K562 (cell line): ENCODE measurements around the gene FRMD4A. TPM values are rescaled to one million over a fixed set of nuclear protein-coding genes. Genes with fewer than 3 reads are reported as not detected.

ENCODE experiments used
- ATAC-seq: fragments of 200-7000 bp; cut with Tn5 transposase; 3 replicates; pipeline ENCODE4 v1.9.1; 2020; ENCODE audit warnings: moderate library complexity
- BruUV-seq: library from RNA; stranded (reverse); fragments of 400-500 nt; replicated peaks from 2 replicates; lab custom pipeline; 2021; lab: Mats Ljungman, UMichigan
- CTCF ChIA-PET: fragments of 300-600 bp; formaldehyde crosslinking; extraction: SDS; loops from one replicate; lab custom pipeline; 2021; ENCODE audit warnings: low intra/inter-chr PET ratio; lab: Yijun Ruan, JAX
- POLR2A ChIA-PET: fragments of 300-600, 350-650 bp; sonication (Branson Sonifier 250); formaldehyde crosslinking; extraction: SDS; loops from one replicate; lab custom pipeline; 2021; ENCODE audit warnings: antibody characterized with exemption, inconsistent platforms; lab: Yijun Ruan, JAX
- DNase-seq, 4 experiments: peaks; one replicate each; pipeline versions ENCODE4 v3.0.0 to v3.0.0-alpha.2; 2011 to 2018; ENCODE audit warnings: low spot score in 3 of 4, mixed read lengths in 3 of 4; ENCODE audit errors: extremely low read depth in 1 of 4
- FAIRE-seq: peaks from 2 replicates; lab custom pipeline; 2011; peaks lifted over from hg19 to GRCh38; lab: Jason Lieb, UNC
- H2AFZ ChIP-seq: 2 replicates; pipeline ENCODE4 v1.6.0; 2011; ENCODE audit warnings: low read depth, low read length, control low read depth, inconsistent platforms
- H3K27ac ChIP-seq: fragments of 200-600 bp; 3 replicates; pipeline ENCODE4 v1.8.0; 2011; ENCODE audit warnings: low read depth, mild to moderate bottlenecking, control low read depth, inconsistent platforms, low read length, moderate library complexity, mixed read lengths; ENCODE audit errors: extremely low read depth
- H3K27me3 ChIP-seq, 2 experiments: fragments of 300-600 bp in 1 of 2; 2 replicates in 1 of 2; 3 replicates in 1 of 2; pipeline versions ENCODE4 v1.6.0 to v1.8.0; 2011; ENCODE audit warnings: inconsistent platforms in 2 of 2, low read length in 2 of 2, mild to moderate bottlenecking in 1 of 2, mixed read lengths in 1 of 2, moderate library complexity in 1 of 2; ENCODE audit not compliant: control insufficient read depth in 2 of 2, insufficient read depth in 2 of 2
- H3K36me3 ChIP-seq: fragments of 300-600 bp; 3 replicates; pipeline ENCODE4 v1.8.0; 2011; ENCODE audit warnings: mild to moderate bottlenecking, low read length, inconsistent platforms; ENCODE audit not compliant: control insufficient read depth, insufficient read depth
- H3K4me1 ChIP-seq, 2 experiments: fragments of 200-600 bp in 1 of 2; replicated peaks in 1 of 2; 2 replicates in 1 of 2; 3 replicates in 1 of 2; pipeline versions ENCODE4 v1.5.1 to v1.8.0; 2011; ENCODE audit warnings: inconsistent platforms in 2 of 2, low read length in 2 of 2, mild to moderate bottlenecking in 1 of 2, mixed read lengths in 1 of 2, moderate library complexity in 1 of 2; ENCODE audit not compliant: control insufficient read depth in 2 of 2, insufficient read depth in 2 of 2
- H3K4me2 ChIP-seq: 2 replicates; pipeline ENCODE4 v1.6.1; 2011; ENCODE audit warnings: low read length, control low read depth, inconsistent platforms, mixed read lengths; ENCODE audit not compliant: insufficient read depth
- H3K4me3 ChIP-seq: fragments of 200-600 bp; sonication (generic), shearing (Covaris generic); 2 replicates; pipeline ENCODE4 v1.5.1; 2016; ENCODE audit warnings: control low read depth, inconsistent platforms
- H3K79me2 ChIP-seq: fragments of 200-600 bp; 3 replicates; pipeline ENCODE4 v1.8.0; 2011; ENCODE audit warnings: low read length, inconsistent platforms; ENCODE audit not compliant: control insufficient read depth, insufficient read depth
- H3K9ac ChIP-seq, 2 experiments: 2 replicates each; pipeline versions ENCODE4 v1.6.0 to v1.6.1; 2011; ENCODE audit warnings: low read depth in 2 of 2, low read length in 2 of 2, control low read depth in 1 of 2, inconsistent platforms in 1 of 2, mild to moderate bottlenecking in 1 of 2, mixed read lengths in 1 of 2; ENCODE audit not compliant: insufficient read depth in 1 of 2
- H3K9me1 ChIP-seq: one replicate; pipeline ENCODE4 v1.6.0; 2011; ENCODE audit warnings: inconsistent platforms, mild to moderate bottlenecking, low read length, moderate library complexity; ENCODE audit not compliant: control insufficient read depth, insufficient read depth
- H3K9me3 ChIP-seq: replicated peaks from 2 replicates; pipeline ENCODE4 v1.5.1; 2011; ENCODE audit warnings: low read depth, low read length, inconsistent platforms; ENCODE audit not compliant: control insufficient read depth, insufficient read depth
- H4K20me1 ChIP-seq: replicated peaks from 2 replicates; pipeline ENCODE4 v1.6.1; 2011; ENCODE audit warnings: low read length, inconsistent platforms, mixed read lengths; ENCODE audit not compliant: control insufficient read depth, insufficient read depth
- KLF16 ChIP-seq: IDR thresholded peaks from 2 replicates; pipeline ENCODE4 v1.6.1; 2016; ENCODE audit warnings: antibody characterized with exemption
- NFE2 ChIP-seq: IDR thresholded peaks from 2 replicates; pipeline ENCODE4 v1.6.1; 2014; ENCODE audit warnings: antibody characterized with exemption, low read depth
- WGBS: fragments of 100-300 bp; shearing (Covaris generic); methylation state at CpG from one replicate; pipeline ENCODE4 v1.1.6; 2016; ENCODE audit warnings: low coverage, mixed read lengths; ENCODE audit not compliant: insufficient coverage; ENCODE audit errors: missing lambda C conversion rate; 5-methylcytosine and 5-hydroxymethylcytosine counted together
- in situ Hi-C: fragments of 300-500 bp; cut with MboI; formaldehyde crosslinking; loops from 4 replicates; pipeline ENCODE4 v1.15.0; 2018; ENCODE audit warnings: inconsistent platforms, mixed read lengths
- intact Hi-C: fragments of 100-400 bp; cut with micrococcal nuclease; formaldehyde crosslinking; loops from 2 replicates; pipeline ENCODE4 v1.14.2; 2022
- polyA plus RNA-seq, 8 experiments: library from polyadenylated mRNA; depleted of rRNA in 4 of 8; stranded (reverse) in 5 of 8; unstranded in 3 of 8; fragments of >200 nt; fragmentation: Nextera tagmentation in 2 of 8; fragmentation: Illumina TruSeq in 1 of 8; extraction: Ambion mirVana in 2 of 8; extraction: Trizol in 1 of 8; gene quantifications; 2 replicates each; pipeline versions ENCODE4 v1.2.1 to v1.2.3, GENCODE V29; 2011 to 2014; ENCODE audit warnings: inconsistent platforms in 1 of 8, missing spikeins in 1 of 8
- total RNA-seq, 7 experiments: library from RNA; depleted of rRNA in 6 of 7; stranded (reverse); fragments of >200 nt in 6 of 7; fragmentation: Illumina TruSeq in 2 of 7; extraction: Trizol in 2 of 7; gene quantifications; 2 replicates each; pipeline versions ENCODE4 v1.2.1 to v1.2.3, GENCODE V29; 2011 to 2021; ENCODE audit warnings: low replicate concordance in 1 of 7
- TF ChIP-seq, protein P1 (sequence below): fragments of 250-450 bp; sonication (Bioruptor Pico); IDR thresholded peaks from 2 replicates; pipeline ENCODE4 v1.4.0; 2020; ENCODE audit warnings: mild to moderate bottlenecking, moderate library complexity, borderline replicate concordance
- TF ChIP-seq, protein P2 (sequence below): fragments of 250-450 bp; sonication (Bioruptor Pico); IDR thresholded peaks from 2 replicates; pipeline ENCODE4 v1.4.0; 2020; ENCODE audit warnings: mild to moderate bottlenecking, moderate library complexity
- TF ChIP-seq, protein P3 (sequence below): fragments of 450-650 bp; conservative IDR thresholded peaks from 2 replicates; pipeline ENCODE4 v1.6.1; 2016; ENCODE audit warnings: missing genetic modification characterization, low read depth, mild to moderate bottlenecking, missing compliant biosample characterization, moderate library complexity

Gene FRMD4A
- total and polyA plus RNA-seq, 9 of the 15 experiments (the other 6 are each of a cell fraction or from before 2014, with no cell fraction given): 0.80 to 5.2 (median 3.0) TPM

DNA sequence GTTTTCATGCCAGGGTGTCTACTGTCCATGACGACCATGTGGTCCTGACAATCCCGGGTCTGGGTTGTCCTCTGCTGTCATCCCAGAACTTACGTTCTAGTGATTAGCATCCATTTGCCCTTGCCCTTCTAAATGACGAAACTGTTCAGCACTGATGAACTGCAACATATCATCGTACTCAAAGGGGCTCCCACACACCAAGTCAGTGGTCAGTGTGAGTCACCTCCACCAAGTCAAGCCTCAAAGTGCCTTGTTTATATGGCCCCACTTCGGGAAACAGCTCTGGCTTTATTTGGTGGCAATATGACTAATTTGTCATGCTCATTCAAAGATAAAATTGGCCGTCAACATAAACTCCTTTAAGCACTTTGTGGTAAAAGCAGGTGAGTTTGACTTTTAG, 110.7 kb downstream of the FRMD4A start:
- Histone ChIP-seq H3K4me2 (no peak overlapping the region), H3K4me1 (no peaks in the 10 kb centered on the region), H2AFZ (no peak overlapping the region), H4K20me1 (no peaks in the 10 kb centered on the region), H3K4me3 (no peak overlapping the region), H3K79me2 (no peaks in the 10 kb centered on the region)
- CTCF ChIA-PET: no interaction called here
- no peak for FAIRE-seq
- in situ Hi-C loops: no loop called here
- TF ChIP-seq NFE2: 0 out of 2 replicates have a peak, but pooled peaks have one; percentile 4
- TF ChIP-seq, protein P1, sequence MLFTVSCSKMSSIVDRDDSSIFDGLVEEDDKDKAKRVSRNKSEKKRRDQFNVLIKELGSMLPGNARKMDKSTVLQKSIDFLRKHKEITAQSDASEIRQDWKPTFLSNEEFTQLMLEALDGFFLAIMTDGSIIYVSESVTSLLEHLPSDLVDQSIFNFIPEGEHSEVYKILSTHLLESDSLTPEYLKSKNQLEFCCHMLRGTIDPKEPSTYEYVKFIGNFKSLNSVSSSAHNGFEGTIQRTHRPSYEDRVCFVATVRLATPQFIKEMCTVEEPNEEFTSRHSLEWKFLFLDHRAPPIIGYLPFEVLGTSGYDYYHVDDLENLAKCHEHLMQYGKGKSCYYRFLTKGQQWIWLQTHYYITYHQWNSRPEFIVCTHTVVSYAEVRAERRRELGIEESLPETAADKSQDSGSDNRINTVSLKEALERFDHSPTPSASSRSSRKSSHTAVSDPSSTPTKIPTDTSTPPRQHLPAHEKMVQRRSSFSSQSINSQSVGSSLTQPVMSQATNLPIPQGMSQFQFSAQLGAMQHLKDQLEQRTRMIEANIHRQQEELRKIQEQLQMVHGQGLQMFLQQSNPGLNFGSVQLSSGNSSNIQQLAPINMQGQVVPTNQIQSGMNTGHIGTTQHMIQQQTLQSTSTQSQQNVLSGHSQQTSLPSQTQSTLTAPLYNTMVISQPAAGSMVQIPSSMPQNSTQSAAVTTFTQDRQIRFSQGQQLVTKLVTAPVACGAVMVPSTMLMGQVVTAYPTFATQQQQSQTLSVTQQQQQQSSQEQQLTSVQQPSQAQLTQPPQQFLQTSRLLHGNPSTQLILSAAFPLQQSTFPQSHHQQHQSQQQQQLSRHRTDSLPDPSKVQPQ: no peak
- TF ChIP-seq, all 486 proteins: peak for 1
- intact Hi-C loops: no loop called here
- Histone ChIP-seq H3K9me1 (no peaks in the 10 kb centered on the region), H3K27ac (no peak overlapping the region), H3K27me3 (no peaks in the 10 kb centered on the region; a peak in 2 of 5 replicates), H3K9ac (no peak overlapping the region), H3K9me3 (no peaks in the 10 kb centered on the region), H3K36me3 (no peaks in the 10 kb centered on the region)
- DNase-seq (no peak), ATAC-seq (no peak)
- POLR2A ChIA-PET: interaction anchor here (0.8 kb wide), 1 partner anchor 10 kb away, joined by 3 read pairs; no protein-coding TSS in a partner anchor
- no TSS peak for BruUV-seq
- WGBS: under 1% methylated on average over 7 of the region's 7 CpGs

DNA sequence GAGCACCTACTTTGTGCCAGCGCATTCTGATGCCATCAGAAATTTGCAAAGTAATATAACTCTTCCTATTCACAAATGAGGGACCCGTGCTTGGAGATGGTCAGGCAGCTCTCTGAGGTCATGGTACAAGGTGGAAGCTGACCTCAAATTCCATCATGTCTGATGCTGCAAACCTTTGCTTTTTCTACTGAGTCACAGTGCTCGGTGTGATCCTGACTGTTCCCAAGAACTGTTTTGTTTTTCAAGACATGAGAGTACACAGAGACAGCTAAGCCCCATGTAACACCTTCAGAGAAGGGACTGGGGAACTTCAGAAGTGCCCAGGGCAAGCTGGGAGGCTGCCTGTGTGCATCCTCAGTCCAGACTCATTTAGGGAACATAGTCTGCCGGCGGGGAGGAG, 111.3 kb downstream of the FRMD4A start:
- POLR2A ChIA-PET: interaction anchor here (0.8 kb wide), 1 partner anchor 10 kb away, joined by 3 read pairs; no protein-coding TSS in a partner anchor
- Histone ChIP-seq H3K9me3 (no peaks in the 10 kb centered on the region), H3K27ac (no peak overlapping the region), H2AFZ (no peak overlapping the region), H3K79me2 (no peaks in the 10 kb centered on the region), H3K9me1 (no peaks in the 10 kb centered on the region), H3K9ac (no peak overlapping the region), H4K20me1 (no peaks in the 10 kb centered on the region), H3K4me2 (no peak overlapping the region), H3K4me1 (no peaks in the 10 kb centered on the region), H3K36me3 (no peaks in the 10 kb centered on the region), H3K27me3 (no peaks in the 10 kb centered on the region; a peak in 2 of 5 replicates), H3K4me3 (no peak overlapping the region)
- CTCF ChIA-PET: no interaction called here
- BruUV-seq: no TSS peak
- ATAC-seq: no peak
- no peak for FAIRE-seq
- TF ChIP-seq KLF16: no peak
- TF ChIP-seq, protein P2, sequence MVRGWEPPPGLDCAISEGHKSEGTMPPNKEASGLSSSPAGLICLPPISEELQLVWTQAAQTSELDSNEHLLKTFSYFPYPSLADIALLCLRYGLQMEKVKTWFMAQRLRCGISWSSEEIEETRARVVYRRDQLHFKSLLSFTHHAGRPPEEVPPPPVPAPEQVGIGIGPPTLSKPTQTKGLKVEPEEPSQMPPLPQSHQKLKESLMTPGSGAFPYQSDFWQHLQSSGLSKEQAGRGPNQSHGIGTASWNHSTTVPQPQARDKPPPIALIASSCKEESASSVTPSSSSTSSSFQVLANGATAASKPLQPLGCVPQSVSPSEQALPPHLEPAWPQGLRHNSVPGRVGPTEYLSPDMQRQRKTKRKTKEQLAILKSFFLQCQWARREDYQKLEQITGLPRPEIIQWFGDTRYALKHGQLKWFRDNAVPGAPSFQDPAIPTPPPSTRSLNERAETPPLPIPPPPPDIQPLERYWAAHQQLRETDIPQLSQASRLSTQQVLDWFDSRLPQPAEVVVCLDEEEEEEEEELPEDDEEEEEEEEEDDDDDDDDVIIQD (CRISPR knock-in tag): no peak
- TF ChIP-seq, protein P3, sequence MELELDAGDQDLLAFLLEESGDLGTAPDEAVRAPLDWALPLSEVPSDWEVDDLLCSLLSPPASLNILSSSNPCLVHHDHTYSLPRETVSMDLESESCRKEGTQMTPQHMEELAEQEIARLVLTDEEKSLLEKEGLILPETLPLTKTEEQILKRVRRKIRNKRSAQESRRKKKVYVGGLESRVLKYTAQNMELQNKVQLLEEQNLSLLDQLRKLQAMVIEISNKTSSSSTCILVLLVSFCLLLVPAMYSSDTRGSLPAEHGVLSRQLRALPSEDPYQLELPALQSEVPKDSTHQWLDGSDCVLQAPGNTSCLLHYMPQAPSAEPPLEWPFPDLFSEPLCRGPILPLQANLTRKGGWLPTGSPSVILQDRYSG: no peak
- in situ Hi-C loops: no loop called here
- intact Hi-C loops: no loop called here
- DNase-seq: no peak
- 2% methylated on average over 5 of the region's 5 CpGs for WGBS
